WI38 (cell line): ENCODE measurements around the gene TCF4.

ENCODE experiments used
- H3K4me3 ChIP-seq: 2 replicates; pipeline ENCODE4 v1.5.1; 2011; ENCODE audit warnings: low read depth, mild to moderate bottlenecking, control low read depth, low read length
- CTCF ChIP-seq: IDR thresholded peaks from 2 replicates; pipeline ENCODE4 v1.5.1; 2012; ENCODE audit warnings: low read depth, mild to moderate bottlenecking, control low read depth, low read length

TCF4 gene

GRCh38 chr18:55487997-55488396 is 100.0 kb downstream of the TCF4 start:
- H3K4me3 ChIP-seq: peak overlapping the region; percentile 38

GRCh38 chr18:55486936-55487335 is 101.1 kb downstream of the TCF4 start:
- no peak overlapping the region for H3K4me3 ChIP-seq
- TF ChIP-seq CTCF: no peak

More at GRCh38 chr18:55487997-55488396, 100.0 kb downstream of the TCF4 start:
- no peak for TF ChIP-seq CTCF

GRCh38 chr18:55485666-55486065 is 102.3 kb downstream of the TCF4 start:
- no peak overlapping the region for H3K4me3 ChIP-seq
- TF ChIP-seq CTCF: no peak

GRCh38 chr18:55484773-55485172 is 103.2 kb downstream of the TCF4 start:
- H3K4me3 ChIP-seq: no peak overlapping the region
- TF ChIP-seq CTCF: no peak

- no peak for TF ChIP-seq CTCF
- no peak overlapping the region for H3K4me3 ChIP-seq
Measured at GRCh38 chr18:55483266-55483871, 104.6 kb downstream of the TCF4 start.

GRCh38 chr18:55479656-55480420 is 108.2 kb downstream of the TCF4 start:
- H3K4me3 ChIP-seq: no peak overlapping the region
- no peak for TF ChIP-seq CTCF

GRCh38 chr18:55477860-55478581 is 110.0 kb downstream of the TCF4 start:
- TF ChIP-seq CTCF: no peak
- peak overlapping the region; percentile 70 for H3K4me3 ChIP-seq
